Nephron progenitor cell (in vitro differentiated cells): ENCODE results near the gene LRCOL1.
A peak's percentile ranks its signal among the peaks of the same experiment; 100 is the strongest.

ENCODE experiments used
- DNase-seq: peaks from one replicate; pipeline ENCODE4 v3.0.0; 2021
- H3K27ac Mint-ChIP-seq: 2 replicates; pipeline ENCODE4 v1.8.0; 2021; ENCODE audit warnings: mild to moderate bottlenecking, moderate library complexity, mixed read lengths
- H3K27me3 Mint-ChIP-seq: 2 replicates; pipeline ENCODE4 v1.8.0; 2021; ENCODE audit warnings: mild to moderate bottlenecking, low read depth, mixed read lengths; ENCODE audit not compliant: poor library complexity
- H3K36me3 Mint-ChIP-seq: 2 replicates; pipeline ENCODE4 v1.8.0; 2021; ENCODE audit warnings: low read depth, mixed read lengths
- H3K4me1 Mint-ChIP-seq: 2 replicates; pipeline ENCODE4 v1.8.0; 2021; ENCODE audit warnings: mixed read lengths
- H3K4me3 Mint-ChIP-seq: 2 replicates; pipeline ENCODE4 v1.8.0; 2021; ENCODE audit warnings: mild to moderate bottlenecking, moderate library complexity, mixed read lengths
- H3K9me3 Mint-ChIP-seq: 2 replicates; pipeline ENCODE4 v1.8.0; 2021; ENCODE audit warnings: mild to moderate bottlenecking, moderate library complexity, mixed read lengths
- CTCF ChIP-seq: fragments of 200-600 bp; sonication (generic); IDR thresholded peaks from 2 replicates; pipeline ENCODE4 v1.5.0; 2021; ENCODE audit warnings: antibody characterized with exemption

The LRCOL1 gene

GRCh38 chr12:132633398-132633797, 23.0 kb upstream of the LRCOL1 start:
- no peak for TF ChIP-seq CTCF
- no peak overlapping the region for H3K4me3 Mint-ChIP-seq
- H3K36me3 Mint-ChIP-seq, result peaks cover 97% of the 10 kb centered on the region

GRCh38 chr12:132632521-132633228, 22.3 kb upstream of the LRCOL1 start:
- no peak for TF ChIP-seq CTCF
- Mint-ChIP-seq H3K4me1 (peaks cover 21% of the 10 kb centered on the region), H3K27ac (peak overlapping the region; percentile 59), H3K9me3 (no peaks in the 10 kb centered on the region), H3K36me3 (peaks cover 93% of the 10 kb centered on the region), H3K4me3 (no peak overlapping the region), H3K27me3 (no peaks in the 10 kb centered on the region)
- no peak for DNase-seq

More at GRCh38 chr12:132633398-132633797, 23.0 kb upstream of the LRCOL1 start:
- Mint-ChIP-seq H3K9me3 (no peaks in the 10 kb centered on the region), H3K27me3 (no peaks in the 10 kb centered on the region), H3K27ac (no peak overlapping the region), H3K4me1 (peaks cover 28% of the 10 kb centered on the region)
- no peak for DNase-seq

GRCh38 chr12:132631666-132632065, 21.3 kb upstream of the LRCOL1 start:
- peaks cover 21% of the 10 kb centered on the region for H3K4me1 Mint-ChIP-seq
- DNase-seq, result no peak

GRCh38 chr12:132630672-132631071, 20.3 kb upstream of the LRCOL1 start:
- Mint-ChIP-seq H3K36me3 (peaks cover 80% of the 10 kb centered on the region), H3K4me1 (peaks cover 21% of the 10 kb centered on the region), H3K27ac (peak overlapping the region; percentile 66), H3K27me3 (no peaks in the 10 kb centered on the region), H3K4me3 (no peak overlapping the region), H3K9me3 (no peaks in the 10 kb centered on the region)
- no peak for DNase-seq
- no peak for TF ChIP-seq CTCF

More at GRCh38 chr12:132631666-132632065, 21.3 kb upstream of the LRCOL1 start:
- Mint-ChIP-seq H3K27me3 (no peaks in the 10 kb centered on the region), H3K27ac (peak overlapping the region; percentile 82), H3K4me3 (no peak overlapping the region), H3K9me3 (no peaks in the 10 kb centered on the region), H3K36me3 (peaks cover 84% of the 10 kb centered on the region)
- TF ChIP-seq CTCF, result no peak

GRCh38 chr12:132629330-132629729, 18.9 kb upstream of the LRCOL1 start:
- Mint-ChIP-seq H3K9me3 (no peaks in the 10 kb centered on the region), H3K4me1 (peaks cover 24% of the 10 kb centered on the region), H3K27me3 (no peaks in the 10 kb centered on the region), H3K27ac (no peak overlapping the region), H3K4me3 (no peak overlapping the region), H3K36me3 (peaks cover 73% of the 10 kb centered on the region)
- TF ChIP-seq CTCF, result no peak
- DNase-seq, result no peak
